ENCODE results near the gene BPGM.

The BPGM gene

DNA sequence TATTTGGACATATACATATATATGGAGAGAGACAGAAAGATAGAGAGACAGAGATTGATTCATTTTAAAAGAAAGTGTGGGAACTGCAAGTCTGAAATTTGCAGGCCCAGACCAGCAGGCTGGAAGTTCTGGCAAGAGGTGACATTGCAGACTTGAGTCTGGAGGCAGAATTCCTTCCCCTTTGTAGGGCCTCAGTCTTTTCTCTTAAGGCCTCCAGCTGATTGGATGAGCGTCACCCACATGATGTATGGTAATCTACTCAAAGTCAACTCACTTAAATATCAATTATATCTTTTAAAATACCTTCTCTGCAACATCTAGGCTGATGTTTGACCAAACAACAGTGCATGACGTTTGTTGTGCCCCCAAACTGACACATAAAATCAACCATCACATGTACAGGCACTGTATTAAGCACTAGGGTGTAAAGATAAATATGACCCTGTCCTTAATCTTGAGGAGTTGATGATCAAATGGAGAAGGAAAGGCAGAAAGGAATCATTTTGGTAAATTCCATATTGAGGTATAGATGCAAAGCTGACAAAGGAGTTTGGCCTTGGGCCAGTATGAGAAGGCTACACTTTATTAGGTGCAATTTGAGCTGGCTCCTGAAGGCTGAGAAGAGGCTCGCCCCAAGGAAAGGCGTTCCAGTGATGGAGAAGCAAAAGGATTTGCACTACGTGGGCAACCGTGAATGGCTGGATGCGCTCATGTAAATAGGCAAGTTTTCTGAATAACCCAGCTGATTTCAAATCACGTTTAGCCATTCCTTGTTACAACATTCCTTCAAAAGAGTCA is 52.6 kb downstream of the BPGM start:
- no peak for DNase-seq

DNA sequence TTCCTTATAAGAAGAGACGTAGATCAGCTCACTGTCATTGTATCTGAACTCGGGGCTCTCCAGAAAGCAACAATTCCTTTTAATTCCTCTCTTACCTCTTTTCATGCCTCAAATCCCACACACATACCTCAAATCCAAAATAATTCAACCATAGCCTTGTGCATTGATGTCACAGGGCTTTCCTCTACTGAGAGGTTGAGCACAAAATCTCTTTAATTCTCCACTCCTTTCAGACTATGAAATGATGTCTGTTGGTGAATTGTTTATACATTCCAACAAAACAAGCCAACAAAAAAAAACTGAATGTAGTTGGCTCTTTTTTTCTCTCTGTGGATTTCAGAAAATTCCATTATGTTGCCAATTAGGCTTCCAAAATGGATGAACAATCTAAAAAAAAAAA is 53.2 kb downstream of the BPGM start:
- no peak for DNase-seq

DNA sequence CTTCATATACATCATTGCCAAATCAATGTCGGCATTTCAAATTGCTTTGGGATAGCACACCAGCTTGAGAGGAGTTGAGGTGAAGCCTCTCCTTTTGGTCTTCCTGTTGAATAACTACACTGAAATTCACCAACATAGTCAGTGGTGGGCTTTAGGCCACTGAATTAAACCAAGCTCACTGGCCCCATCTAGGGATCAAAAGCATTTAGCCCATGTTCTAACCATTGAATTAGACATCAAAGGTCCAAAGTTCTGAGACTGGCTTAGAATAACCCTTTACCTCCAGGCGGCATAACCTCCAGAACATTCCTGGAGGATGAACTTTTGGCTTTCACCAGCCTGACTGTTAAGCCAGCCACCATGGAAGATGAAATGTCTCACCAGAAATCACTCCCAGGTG is 54.6 kb downstream of the BPGM start:
- DNase-seq: no peak

DNA sequence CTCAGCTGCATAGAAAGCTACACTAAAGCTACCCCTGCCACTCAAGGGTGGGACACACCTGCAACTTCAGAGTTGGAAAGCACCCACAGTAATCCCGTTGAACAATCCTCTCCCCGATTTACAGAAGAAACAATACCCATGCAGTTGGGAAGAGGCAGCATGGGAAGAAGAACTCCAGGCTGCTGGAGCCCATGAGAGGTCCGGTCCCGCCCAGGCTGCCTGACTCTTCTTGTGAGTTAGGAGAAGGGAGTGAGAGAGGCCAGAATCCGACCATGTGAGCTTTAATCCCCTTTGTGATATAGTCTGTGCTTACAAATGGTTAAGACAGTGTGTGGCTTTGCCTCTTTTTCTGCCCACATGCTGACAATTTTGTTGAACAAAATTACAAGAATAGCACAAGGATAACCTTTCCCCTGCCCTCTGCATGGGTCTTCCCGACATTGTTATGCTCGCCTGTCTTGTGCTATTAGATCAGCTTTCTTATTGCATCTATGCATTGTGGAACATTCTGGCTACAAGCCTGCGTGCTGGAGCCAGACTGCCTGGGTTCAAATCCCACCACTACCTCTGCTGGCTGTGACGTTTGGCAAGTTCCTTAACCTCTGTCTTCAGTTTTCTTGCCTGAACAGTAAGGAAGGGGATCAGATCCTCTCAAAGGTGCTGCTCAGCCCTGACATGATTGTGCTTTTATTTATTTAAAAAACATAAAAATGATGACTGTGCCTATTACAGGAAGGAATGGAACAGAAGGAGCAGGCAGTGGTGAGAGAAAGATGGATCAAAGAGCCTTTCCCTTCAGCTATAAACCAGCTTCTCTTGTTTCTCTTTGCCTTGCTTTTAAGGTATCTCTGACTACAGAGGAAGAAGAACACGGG is 56.0 kb downstream of the BPGM start:
- DNase-seq: no peak

DNA sequence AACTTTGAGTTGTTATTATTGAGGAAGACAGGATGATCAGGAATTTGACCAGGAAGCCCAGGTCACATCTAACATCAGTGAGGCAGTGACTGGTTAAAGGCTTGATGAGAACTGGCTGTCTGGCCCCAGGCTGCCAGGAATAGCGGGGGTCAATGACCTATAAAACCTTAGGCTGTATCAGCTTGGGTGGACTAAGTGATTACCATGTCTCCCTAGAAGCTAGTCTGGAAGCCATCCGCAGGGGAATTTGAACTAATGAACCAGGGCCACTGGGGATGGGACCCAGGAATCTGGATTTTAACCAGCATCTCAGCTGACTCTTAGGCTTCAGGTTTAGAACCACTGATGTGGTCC is 56.6 kb downstream of the BPGM start:
- no peak for DNase-seq

DNA sequence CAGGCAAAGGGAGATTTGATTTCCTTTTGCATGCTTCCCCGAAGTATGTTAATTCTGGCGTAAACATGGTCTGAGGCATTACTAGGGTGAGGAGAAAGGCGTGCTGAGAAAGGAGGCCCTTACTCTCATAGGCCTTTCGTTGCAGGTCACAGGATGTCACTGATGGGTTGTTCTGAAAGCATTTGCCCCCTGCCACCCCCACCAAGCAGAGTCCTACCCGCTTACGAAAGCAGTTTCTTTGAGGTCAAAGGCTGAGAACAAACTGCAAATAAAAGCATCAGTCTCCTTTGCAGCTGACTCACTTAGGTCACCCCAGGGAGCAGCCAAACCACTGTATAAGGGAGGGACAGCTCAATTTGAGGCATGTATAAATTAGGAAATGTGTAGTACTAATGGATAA is 57.1 kb downstream of the BPGM start:
- DNase-seq: no peak

DNA sequence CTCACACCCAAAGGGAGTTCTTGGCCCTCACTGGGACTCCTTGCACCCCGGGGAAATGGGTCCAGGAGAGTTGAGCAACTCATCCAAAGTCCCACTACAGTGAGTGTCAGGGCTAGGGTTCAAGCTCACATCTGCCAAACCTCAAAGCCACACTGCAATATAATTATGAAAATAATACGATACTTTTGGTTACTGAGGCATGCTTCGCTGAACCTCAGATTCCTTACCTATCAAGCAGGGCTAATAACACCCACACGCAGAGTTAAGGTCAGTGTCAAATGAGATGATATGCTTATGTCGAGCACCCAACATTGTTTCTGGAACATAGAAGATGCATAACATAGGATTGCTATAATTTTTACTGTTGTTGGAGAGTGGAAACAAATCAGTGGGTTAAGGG is 58.2 kb downstream of the BPGM start:
- DNase-seq: no peak

DNA sequence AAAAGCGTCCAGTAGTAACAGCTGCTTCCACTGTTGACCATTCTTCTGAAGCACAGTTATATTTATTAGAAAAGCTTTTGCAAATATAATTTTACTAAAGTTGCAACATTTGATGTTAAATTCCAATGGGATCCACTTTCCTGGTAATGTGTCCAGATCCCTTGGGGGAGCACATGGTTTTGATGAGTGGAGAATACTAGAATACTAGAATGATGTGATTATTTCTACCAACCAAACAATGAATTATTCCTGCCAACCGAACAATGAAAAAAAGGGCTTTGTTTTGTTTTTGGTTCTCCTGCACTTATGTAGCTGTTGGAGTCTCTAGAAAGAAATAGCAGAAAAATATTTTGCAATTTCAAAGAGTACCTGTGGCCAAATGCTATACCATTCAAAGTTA is 59.1 kb downstream of the BPGM start:
- no peak for DNase-seq

DNA sequence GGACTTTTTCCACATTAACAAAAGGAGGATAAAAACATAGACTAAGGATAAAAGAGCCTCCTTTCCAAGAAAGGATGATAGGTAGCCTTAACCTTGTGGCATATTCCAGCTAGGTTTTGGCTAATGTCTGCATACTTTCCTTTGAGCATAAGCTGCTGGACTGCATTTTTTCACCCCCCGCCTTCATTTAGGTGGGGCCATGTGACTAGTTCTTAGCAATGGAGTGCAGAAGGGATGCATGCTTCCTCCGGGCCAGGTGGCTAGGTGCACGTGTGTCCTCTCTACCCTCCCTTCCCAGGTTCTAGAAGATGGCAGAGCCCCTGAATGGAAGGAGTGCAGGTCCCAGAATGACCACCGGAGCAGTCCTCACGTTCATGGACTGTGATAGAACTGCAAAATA is 59.8 kb downstream of the BPGM start:
- no peak for DNase-seq

DNA sequence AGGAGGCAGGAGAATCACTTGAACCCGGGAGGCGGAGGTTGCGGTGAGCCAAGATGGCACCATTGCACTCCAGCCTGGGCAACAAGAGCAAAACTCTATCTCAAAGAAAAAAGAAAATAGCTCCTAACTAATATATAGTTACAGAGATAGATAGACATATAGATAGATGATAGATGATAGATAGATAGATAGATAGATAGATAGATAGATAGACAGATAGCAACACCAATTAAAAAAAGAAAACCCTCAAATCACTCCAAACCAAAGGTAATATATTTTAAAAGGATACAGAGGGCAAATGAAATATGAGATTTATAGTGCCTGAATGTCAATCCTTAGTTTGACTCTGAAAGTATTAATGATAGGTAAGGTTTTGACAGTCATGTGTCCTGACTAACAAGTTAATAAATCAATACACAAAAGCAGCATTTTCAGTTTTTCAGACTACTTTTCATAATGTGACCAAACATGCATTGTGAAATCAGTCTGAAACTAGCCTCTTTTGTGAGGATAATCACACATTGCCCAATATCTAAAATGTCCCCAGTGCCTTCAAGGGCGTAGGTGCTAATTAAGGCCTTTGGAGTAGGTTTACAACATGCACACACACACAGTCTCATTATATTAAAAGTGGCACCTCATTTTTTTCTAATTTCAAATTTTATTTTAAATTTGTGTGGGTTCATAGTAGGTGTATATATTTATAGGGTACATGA is 61.2 kb downstream of the BPGM start:
- DNase-seq: no peak

DNA sequence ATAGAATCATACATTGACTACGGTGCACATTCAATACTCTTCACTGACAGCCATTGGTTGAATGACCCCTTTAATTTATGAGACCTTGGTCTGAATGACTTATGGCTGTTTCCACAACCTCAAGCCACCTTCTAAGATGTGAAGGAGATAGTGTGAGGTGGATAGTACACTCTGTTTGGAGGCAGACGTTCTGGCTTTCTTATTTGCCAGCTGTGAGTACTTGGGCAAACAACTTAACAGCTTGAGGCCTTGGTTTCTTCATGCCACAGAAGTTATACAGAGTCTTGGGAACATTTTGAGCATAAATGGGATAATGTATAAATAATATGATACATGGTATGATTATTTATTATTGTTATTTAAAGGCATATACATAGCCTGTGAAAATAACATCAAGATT is 62.0 kb downstream of the BPGM start:
- DNase-seq: no peak

DNA sequence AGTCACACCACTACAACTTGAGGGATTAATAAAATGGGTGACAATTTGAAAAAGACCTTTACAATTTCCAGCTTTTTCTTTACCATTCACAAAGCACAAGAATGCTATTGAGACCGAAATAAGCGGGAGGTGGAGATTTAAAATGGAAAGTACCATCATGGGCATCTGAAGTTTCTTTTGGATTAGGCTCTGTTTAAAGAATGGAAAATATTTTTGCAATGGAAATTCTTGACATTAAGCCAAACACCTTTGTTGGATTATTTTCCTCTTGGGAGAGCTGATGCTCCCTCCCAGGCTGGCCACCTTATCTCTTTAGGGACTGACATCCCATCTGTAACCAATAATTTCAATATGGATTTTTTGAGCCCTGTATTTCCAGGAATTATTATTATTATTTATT is 62.5 kb downstream of the BPGM start:
- DNase-seq: peak; percentile 12

DNA sequence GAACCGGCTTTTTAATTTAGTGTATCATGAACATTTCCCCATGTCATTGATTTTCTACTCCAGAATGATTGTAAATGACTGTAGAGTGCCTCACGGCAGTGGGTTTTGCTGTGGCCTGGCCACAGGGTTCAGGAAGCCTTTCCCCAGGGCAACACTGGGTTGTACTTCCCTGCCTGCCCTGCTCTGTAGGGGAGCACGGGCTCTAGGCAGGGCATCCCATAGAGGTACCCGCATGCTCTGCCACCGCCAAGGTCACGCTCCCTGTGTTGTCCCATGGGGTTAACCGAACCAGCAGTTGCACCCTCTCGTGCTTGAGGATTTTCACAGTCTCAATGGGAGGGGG is 63.8 kb downstream of the BPGM start:
- DNase-seq: no peak

DNA sequence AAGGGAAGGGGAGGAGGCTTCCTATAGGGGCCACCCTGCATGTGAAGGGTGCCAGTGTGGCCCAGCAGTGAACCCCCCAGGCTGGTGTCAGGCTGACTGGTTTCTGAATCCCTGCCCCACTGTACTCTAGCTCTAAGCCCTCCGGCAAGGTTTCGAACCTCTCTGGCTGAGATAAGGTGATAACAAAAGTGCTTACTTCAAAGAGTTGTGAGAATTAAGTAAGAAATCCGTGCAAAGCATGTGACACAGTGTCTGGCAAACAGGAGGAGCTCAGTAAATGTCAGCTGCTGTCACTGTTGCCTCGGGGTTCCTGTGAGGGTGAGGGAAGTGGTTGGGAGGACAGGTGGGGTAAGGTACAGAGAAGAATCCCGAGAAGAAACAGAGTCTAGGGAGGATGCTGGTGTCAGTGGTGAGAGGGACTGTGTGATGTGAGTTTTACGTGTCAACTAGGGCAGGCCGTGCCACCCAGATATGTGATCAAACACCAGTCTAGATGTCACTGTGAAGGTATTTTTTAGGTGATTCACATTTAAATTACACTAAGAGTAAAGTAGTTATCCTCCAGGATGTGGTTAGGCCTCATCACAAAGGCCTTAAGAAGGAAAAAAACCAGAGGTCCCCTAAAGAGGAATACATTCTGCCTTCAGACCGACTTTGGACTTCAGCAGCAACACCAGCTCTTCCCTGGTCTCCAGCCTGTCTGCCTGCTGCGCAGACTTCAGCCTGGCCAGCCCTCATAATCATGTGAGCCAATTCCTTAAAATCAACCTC is 64.4 kb downstream of the BPGM start:
- DNase-seq: no peak

DNA sequence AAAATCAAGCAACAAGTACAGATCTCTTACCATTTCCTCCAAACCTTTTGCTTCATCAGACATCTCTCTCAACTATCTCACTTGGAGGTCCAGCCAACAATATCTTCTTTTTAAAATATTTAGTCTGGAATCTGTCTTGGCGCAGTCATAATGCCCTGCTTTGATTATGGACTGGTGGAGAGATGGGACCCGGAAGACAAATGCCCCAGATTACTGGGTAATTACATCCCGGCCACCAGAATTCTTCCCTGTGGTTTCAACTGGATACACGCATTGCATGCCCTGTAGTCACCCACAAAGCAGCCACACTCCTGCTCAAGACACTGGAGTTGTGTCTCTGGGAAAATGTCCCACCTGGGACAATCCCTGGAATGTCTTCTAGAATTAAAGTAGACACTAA is 65.5 kb downstream of the BPGM start:
- DNase-seq: no peak

DNA sequence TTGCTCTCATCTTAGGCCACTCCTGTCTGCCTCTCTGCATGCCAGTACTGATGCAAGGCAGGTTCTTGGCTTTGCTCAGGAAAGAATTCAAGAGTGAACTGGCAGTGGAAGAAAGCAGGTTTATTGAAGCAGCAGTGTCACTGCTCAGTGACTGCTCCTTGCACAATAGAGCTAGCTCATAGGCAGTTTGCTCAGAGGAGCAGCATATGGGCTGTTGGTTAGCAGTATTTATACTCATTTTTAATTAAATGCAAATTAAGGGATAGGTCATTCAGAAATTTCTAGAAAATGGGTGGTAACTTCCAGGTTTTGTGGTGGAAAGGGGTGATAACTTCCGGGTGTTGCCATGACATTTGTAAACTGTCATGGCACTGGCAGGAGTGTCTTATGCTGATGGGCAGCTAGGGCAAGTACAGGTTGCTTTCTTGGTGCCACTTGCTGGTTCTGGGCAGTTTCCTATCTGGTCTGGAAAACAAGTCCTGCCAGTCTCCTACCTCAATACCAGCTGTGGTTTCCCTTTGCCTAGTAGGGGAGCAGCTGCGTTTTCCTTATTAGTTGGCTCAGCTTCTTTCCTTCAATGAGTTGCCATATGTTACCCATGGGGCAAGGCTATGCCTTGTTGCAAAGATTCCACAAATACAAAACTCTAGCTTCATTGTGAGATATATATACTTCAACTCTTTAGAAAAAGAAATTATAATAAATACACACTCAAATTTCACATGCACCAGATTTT is 68.0 kb downstream of the BPGM start:
- no peak for DNase-seq

DNA sequence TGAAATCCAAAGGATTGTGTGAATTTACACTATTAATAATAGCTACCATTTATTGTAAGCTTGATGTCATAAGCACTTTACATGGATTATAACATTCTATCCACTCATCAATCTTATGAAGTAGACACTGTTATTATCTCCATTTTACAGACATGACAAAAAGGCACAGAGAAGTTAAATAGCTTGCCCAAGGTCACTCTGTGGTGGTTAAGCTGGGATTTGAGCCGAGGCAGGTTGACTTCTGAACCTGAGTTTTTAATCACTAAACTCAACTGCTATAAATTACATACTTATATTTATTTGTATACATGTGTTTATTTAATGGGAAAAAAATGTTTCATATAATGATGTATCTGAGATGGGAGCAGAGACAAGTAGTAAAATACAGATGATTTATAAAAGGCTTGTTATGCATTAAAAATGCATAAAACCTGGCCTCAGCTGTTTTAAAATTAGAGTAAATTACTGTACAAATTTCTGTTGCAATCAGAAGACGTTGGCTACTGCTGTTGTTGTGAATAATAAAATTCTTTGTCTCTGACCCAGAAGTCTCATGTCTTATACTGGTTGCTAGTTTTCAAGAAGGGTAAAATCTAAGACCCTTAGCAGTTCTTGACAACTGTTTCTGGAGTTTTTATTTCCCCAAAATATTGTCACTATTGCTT is 71.7 kb downstream of the BPGM start:
- DNase-seq: no peak

DNA sequence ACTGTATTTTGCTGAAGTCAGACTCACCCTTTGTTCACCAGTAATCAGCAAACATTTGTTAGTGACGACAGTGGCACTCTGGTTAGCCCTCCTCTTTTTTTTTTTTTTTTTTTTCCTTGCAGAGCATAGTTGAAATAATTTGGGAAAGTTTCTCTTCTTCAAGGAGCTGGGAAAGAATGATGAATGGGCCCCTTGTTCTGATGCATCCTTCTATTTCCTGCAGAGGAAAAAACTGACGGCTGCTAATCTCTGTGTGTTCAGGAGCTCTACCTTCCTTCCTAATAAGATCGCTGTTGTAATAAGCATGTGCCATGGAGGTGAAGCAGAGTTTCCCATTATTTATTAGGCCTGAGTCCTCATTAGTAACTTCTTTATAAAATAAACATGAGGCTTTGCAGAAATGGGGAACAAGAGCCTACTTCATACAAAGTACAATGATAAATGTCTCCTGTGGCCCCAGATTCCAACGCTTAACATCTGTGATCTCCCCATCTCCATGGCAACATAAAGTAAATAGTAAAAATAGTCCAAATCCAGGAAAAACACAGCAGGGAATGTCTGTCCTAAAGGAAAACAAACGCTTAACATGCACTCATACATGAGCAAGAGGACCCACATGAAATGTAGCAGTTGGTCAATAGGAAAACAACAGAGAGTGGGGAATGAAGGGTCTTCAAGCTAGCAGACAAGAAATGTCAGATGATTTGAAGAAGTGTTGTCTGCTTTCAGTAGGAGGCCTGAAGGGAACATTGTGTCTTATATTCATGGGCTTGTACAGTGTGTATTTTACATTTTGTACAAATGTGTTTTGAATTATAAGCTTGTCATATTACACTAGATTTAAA is 73.7 kb downstream of the BPGM start:
- no peak for DNase-seq

DNA sequence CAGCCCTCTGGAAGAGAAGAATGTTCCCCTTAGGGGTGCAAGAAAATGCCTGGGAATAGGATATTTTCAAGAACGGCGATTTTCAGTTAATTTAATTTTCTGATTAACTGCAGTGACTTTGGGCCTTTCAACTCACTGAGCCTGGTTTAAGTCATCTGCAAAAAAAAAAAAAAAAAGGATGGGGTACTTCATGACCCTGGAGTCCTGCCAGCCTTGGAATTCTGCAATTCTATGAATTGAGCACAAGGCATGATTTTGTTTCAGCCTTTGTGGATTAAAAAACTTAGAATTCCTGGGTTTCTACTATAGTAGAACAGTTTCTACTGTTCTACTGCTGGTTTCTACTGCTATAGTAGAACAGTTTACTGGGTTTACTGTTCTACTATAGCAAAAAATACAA is 74.5 kb downstream of the BPGM start:
- no peak for DNase-seq

DNA sequence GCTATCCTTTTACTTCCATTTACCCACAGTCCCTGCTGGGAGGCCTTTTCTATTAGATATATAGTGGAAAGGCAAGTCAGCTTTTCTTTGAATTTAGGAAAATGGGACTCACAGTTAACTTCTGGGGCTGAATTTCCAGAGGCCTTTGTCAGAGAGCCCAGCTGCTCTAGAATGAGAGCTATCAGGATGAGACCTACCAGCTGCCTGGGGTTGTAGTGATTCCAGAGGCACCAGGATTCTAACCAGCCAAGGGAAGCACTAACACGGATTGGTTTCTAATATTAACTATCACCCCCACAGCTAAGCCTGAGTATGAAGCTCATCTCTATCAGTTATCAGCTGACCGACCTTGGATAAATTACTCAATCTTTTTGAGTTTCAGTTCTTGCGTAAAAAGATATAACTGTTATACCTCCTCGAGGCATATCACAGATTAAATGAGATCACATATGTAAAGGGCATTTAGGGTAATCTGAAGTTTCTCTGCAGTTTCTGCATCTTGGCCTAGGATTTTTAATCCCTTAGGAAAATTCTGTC is 76.2 kb downstream of the BPGM start:
- DNase-seq: no peak

DNA sequence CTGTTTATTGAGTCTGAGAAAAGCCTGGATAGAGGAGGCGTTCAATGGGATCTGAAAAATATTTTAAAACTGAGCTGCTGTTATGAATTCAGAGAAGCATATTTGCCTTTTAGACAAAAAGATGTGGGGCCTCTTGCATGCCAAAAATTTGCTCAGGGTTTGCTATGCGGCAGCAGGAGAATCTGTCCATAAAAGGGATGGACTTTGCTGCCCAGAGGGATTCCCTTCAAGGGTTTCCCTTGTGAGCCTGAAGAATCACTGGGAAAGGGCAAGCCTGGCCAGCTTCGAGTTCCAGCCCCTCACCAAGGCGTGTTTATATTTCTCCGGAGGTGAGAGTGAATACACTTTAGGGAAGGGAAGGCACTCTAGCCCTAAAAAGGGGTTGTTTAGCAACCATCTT is 77.2 kb downstream of the BPGM start:
- no peak for DNase-seq

Data from NCI-H226 (cell line).